Skeletal muscle tissue (tissue), 4 donors: ENCODE data around the gene PDIA5. TPM values are rescaled to one million over a fixed set of nuclear protein-coding genes. Genes with fewer than 3 reads are reported as not detected.

Experiments
- H3K27ac ChIP-seq: one replicate; pipeline ENCODE4 v1.7.0; 2013; ENCODE audit warnings: mild to moderate bottlenecking, low read depth, low read length, inconsistent platforms
- H3K27me3 ChIP-seq, 3 donors: one replicate each; pipeline ENCODE4 v1.7.0; 2013; ENCODE audit warnings: low read length in 3 of 3; ENCODE audit not compliant: control insufficient read depth in 3 of 3, insufficient read depth in 3 of 3
- H3K36me3 ChIP-seq, 3 donors: one replicate each; pipeline ENCODE4 v1.7.0; 2013; ENCODE audit warnings: low read length in 3 of 3; ENCODE audit not compliant: control insufficient read depth in 3 of 3, insufficient read depth in 3 of 3
- H3K4me1 ChIP-seq, 3 donors: one replicate each; pipeline ENCODE4 v1.7.0; 2013; ENCODE audit warnings: low read length in 3 of 3, mild to moderate bottlenecking in 3 of 3; ENCODE audit not compliant: control insufficient read depth in 3 of 3, insufficient read depth in 3 of 3
- H3K4me3 ChIP-seq, 3 donors: one replicate each; pipeline ENCODE4 v1.7.0; 2013; ENCODE audit warnings: low read length in 3 of 3
- H3K9ac ChIP-seq, 3 donors: one replicate each; pipeline ENCODE4 v1.7.0; 2013; ENCODE audit warnings: low read length in 3 of 3, mild to moderate bottlenecking in 3 of 3, moderate library complexity in 2 of 3, low read depth in 1 of 3
- H3K9me3 ChIP-seq, 3 donors: one replicate each; pipeline ENCODE4 v1.7.0; 2013; ENCODE audit warnings: low read length in 3 of 3; ENCODE audit not compliant: control insufficient read depth in 3 of 3
- total RNA-seq: library from RNA; depleted of rRNA; stranded (reverse); fragments of >200 nt; gene quantifications from one replicate; pipeline ENCODE4 v1.2.3, GENCODE V29; 2014
- donor health status: Osteomylitis.

Gene PDIA5
- total RNA-seq, 1 donor from 2014 or later: 12.0 TPM

DNA sequence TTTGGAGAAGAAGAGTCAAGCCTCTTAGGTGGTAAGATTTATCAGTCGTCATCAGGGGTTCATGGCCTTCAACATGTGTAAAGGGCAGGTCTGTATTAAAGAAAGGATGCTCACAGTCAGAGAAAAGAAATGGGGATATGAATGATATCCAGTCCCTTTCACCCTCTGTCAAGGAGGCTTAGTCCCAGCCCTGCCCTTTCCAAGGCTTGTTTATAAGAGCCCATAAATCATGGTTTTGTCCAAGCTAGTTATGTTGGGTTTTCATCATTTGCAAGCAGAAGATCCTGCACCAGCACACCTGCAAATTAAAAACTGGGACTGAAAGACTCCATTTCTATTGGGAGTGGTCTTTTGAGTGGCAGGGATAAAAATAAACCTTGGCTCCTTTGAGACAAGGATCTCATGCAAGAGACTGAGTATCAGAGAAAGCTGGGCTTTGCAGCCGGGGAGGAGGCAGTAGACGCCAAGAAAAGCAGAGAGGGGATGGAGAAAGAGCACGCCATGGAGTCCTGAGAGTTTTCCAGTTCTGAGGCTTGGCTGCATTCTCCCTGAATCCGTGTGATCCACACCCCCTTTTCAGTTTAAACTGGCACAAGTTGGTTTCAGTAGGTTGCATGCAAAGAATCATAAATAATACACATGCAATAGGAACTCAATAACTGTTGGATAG lies 12.6 kb upstream of the PDIA5 start:
- Histone ChIP-seq H3K27me3 (peaks cover 0 to 4% (median 0%) of the 10 kb centered on the region in 3 donors), H3K9me3 (no peaks in the 10 kb centered on the region), H3K27ac (no peak overlapping the region), H3K9ac (no peak overlapping the region), H3K4me3 (no peak overlapping the region), H3K36me3 (no peaks in the 10 kb centered on the region), H3K4me1 (peaks cover 0 to under 1% (median 0%) of the 10 kb centered on the region in 3 donors)

DNA sequence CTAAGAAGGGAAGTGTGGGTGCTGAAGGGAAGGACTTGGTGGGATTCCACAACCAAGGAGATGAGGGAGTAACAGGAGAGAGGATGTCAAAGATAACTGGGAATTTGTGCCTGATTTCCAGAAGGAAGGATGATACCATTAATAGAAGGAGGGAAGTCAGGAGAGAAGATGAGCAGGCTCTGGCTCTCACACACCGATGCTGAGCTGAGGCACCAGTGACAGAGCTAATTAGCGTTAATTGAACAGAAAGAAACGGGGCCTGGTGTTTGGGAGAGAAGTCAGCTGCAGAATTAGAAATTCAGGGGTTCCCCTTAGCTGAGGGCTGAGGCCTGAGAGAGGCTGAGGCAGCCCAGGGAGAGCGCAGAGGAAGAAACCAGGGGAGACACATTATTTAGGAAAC lies 11.9 kb upstream of the PDIA5 start:
- H3K36me3 ChIP-seq: no peaks in the 10 kb centered on the region

DNA sequence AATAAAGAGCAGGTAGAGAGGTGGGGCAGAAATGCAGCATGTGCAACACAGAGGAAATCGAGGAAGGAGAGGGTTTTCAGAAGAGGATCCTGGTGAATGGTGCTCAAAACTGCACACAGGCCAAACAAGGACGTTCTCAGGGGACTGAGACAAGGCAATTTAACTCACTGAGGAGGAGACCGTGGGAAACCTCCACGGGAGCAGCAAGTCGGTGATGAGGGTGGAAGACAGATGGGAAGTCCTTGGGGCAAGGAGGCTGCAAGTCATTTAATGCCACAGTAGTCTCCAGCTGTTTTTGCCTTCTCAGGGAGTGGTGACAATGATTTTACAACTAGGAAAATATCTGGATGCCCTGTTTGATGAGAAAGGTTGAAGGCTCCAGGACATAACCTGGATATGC lies 11.5 kb upstream of the PDIA5 start:
- no peak overlapping the region for H3K27ac ChIP-seq
- no peak overlapping the region for H3K9ac ChIP-seq
- no peaks in the 10 kb centered on the region for H3K4me1 ChIP-seq
- no peaks in the 10 kb centered on the region for H3K9me3 ChIP-seq
- no peaks in the 10 kb centered on the region for H3K36me3 ChIP-seq
- no peak overlapping the region for H3K4me3 ChIP-seq
- peaks cover 0 to 4% (median 0%) of the 10 kb centered on the region in 3 donors for H3K27me3 ChIP-seq

More for the DNA sequence above, 11.9 kb upstream of the PDIA5 start:
- Histone ChIP-seq H3K9me3 (no peaks in the 10 kb centered on the region), H3K27ac (no peak overlapping the region), H3K27me3 (peaks cover 0 to 4% (median 0%) of the 10 kb centered on the region in 3 donors), H3K9ac (no peak overlapping the region), H3K4me3 (no peak overlapping the region), H3K4me1 (no peaks in the 10 kb centered on the region)

DNA sequence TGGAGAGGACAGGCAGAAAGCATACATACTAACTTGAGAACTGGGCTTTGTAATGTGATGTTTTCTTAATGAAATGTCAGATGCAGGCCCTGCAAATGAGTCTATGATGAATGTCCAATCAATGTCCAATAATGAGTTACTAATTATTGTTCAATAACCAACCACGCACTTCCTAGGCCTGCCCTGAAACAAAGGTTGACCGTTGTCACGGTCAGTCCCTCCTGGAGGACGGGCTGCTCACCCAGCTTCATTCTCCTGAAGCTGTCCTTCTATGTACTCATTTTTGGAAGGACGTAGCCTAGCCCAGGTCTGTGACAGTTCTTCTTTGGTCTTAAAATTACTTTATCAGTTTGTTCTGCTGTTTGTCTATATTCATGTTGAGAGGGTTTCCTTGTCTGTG lies 8.3 kb upstream of the PDIA5 start:
- Histone ChIP-seq H3K4me3 (no peak overlapping the region), H3K27me3 (no peaks in the 10 kb centered on the region), H3K27ac (no peak overlapping the region), H3K4me1 (no peaks in the 10 kb centered on the region), H3K9me3 (no peaks in the 10 kb centered on the region), H3K9ac (no peak overlapping the region), H3K36me3 (no peaks in the 10 kb centered on the region)

DNA sequence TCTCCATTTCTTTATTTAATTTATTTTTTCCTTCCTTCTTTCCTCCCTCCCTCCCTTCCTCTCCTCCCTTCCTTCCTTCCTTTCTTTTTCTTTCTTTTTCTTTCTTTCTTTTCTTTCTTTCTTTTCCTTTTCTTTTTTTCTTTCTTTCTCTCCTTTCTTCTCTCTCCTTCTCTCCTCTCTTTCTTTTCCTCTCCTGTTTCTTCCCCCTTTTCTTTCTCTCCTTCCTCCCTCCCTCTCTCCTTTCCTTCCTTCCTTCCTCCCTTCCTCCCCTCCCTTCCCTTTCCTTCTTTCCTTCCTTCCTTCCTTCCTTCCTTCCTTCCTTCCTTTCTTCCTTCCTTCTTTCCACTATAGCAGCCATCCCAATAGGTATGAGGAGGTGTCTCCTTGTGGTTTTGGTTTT lies 6.8 kb upstream of the PDIA5 start:
- H3K27me3 ChIP-seq: no peaks in the 10 kb centered on the region
- H3K27ac ChIP-seq: no peak overlapping the region
- H3K9me3 ChIP-seq: no peaks in the 10 kb centered on the region
- no peak overlapping the region for H3K4me3 ChIP-seq
- H3K4me1 ChIP-seq: no peaks in the 10 kb centered on the region
- no peaks in the 10 kb centered on the region for H3K36me3 ChIP-seq
- no peak overlapping the region for H3K9ac ChIP-seq

DNA sequence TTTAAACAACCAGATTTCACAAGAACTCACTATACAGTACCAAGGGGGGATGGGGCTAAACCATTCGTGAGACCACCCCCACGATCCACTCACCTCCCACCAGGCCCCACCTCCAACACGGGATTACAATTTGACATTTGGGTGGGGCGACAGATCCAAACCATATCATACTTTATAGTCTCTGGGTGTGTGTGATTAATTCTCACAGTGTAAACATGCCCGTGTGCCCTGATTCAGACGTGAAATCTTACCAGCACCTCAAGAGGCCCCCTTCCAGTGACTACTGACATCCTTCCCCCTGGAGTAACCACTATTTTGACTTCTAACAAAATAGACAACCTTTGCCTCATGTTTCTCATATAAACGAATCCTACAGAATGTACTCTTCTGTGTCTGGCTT lies 5.0 kb upstream of the PDIA5 start:
- H3K9me3 ChIP-seq: no peaks in the 10 kb centered on the region

DNA sequence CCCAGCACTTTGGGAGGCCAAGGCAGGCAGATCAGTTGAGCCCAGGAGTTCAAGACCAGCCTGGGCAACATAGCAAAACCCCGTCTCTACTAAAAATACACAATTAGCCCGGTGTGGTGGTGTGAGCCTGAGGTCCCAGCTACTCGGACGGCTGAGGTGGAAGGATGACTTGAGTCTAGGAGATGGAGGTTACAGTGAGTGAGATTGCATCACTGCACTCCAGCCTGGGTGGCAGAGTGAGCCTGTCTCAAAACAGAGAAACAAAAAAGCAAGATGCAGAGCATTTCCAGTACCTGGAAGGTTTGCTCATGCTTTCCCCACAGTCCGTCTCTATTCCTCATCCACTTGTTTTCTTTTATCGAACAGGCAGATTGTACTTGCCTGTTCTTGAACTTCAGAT lies 3.8 kb upstream of the PDIA5 start:
- H3K9ac ChIP-seq: no peak overlapping the region
- H3K4me3 ChIP-seq: no peak overlapping the region
- H3K36me3 ChIP-seq: no peaks in the 10 kb centered on the region
- no peaks in the 10 kb centered on the region for H3K9me3 ChIP-seq
- no peak overlapping the region for H3K27ac ChIP-seq
- peaks cover 11 to 15% (median 12%) of the 10 kb centered on the region in 3 donors for H3K4me1 ChIP-seq
- H3K27me3 ChIP-seq: no peaks in the 10 kb centered on the region

More for the DNA sequence above, 5.0 kb upstream of the PDIA5 start:
- H3K27me3 ChIP-seq: no peaks in the 10 kb centered on the region
- H3K4me3 ChIP-seq: no peak overlapping the region
- H3K27ac ChIP-seq: no peak overlapping the region
- no peak overlapping the region for H3K9ac ChIP-seq
- no peaks in the 10 kb centered on the region for H3K36me3 ChIP-seq
- H3K4me1 ChIP-seq: peaks cover 3 to 5% (median 4%) of the 10 kb centered on the region in 3 donors

DNA sequence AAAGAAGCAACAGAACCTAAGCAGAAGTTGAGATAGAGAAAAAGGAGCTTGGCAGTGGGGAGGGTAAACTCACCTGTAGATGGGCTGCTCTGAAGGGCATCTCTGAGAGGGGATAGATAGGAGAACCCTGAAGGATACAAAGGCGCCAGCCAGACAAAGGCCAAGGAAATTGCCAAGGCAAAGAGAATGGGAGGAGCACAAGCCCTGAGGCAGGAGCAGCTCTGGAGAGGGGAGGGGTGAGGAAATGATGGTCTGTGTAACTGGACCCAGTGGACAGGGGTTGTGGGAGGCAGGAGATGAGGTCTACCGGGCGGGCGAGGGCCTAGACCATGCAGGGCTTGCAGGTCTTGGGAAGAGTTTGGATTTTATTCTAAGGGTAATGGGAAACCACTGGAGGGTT lies 2.3 kb upstream of the PDIA5 start:
- H3K9me3 ChIP-seq: no peaks in the 10 kb centered on the region
- H3K9ac ChIP-seq: no peak overlapping the region
- H3K27me3 ChIP-seq: no peaks in the 10 kb centered on the region
- H3K4me3 ChIP-seq: no peak overlapping the region
- H3K4me1 ChIP-seq: peaks cover 15 to 19% (median 16%) of the 10 kb centered on the region in 3 donors
- no peak overlapping the region for H3K27ac ChIP-seq
- H3K36me3 ChIP-seq: no peaks in the 10 kb centered on the region

DNA sequence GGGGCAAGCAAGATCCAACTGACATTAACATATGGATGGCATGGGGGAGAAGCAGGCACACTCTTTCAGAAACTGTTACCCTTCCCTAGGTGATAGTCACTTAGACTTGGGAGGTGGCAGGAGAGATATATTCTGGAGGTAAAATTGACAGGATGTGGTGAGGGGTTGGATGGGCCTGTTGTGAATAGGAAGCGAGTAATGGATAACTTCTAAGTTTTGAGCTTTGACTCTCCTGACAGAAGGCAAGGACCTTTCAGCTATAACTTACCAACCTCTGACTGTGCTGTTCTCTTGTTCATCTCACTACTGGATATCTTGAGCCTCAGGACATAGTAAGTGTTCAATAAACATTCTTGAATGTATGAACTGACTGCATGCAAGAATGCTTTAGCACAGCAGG lies 1.9 kb upstream of the PDIA5 start:
- Histone ChIP-seq H3K36me3 (no peaks in the 10 kb centered on the region), H3K4me3 (no peak overlapping the region)

DNA sequence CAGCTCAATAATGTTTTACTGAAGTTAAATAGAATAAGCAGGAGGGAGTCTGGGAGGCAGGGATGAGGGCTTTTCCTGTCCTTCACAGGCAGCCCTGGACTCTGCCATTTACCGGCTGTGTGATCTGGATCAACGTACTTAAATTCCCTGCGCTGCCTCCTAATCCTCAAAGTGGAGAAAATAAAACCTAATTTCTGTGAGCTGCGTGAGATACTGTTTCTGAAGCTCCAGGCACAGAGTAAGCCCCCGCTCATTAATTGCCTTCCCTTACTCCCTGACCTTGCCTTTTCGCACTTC lies 278 bp upstream of the PDIA5 start:
- peak overlapping the region; percentile 79 to 90 (median 84) for H3K4me3 ChIP-seq
- H3K36me3 ChIP-seq: no peaks in the 10 kb centered on the region
- H3K27me3 ChIP-seq: no peaks in the 10 kb centered on the region
- peak overlapping the region; percentile 54 to 81 (median 61) for H3K9ac ChIP-seq
- H3K4me1 ChIP-seq: peaks cover 16 to 22% (median 18%) of the 10 kb centered on the region in 3 donors
- H3K27ac ChIP-seq: peak overlapping the region; percentile 5
- no peaks in the 10 kb centered on the region for H3K9me3 ChIP-seq

More for the DNA sequence above, 1.9 kb upstream of the PDIA5 start:
- Histone ChIP-seq H3K9me3 (no peaks in the 10 kb centered on the region), H3K27me3 (no peaks in the 10 kb centered on the region), H3K9ac (no peak overlapping the region), H3K27ac (no peak overlapping the region), H3K4me1 (peaks cover 15 to 19% (median 16%) of the 10 kb centered on the region in 3 donors)
